PC-9 (cell line): ENCODE data around the gene FCMR. TPM values are rescaled to one million over a fixed set of nuclear protein-coding genes. Genes with fewer than 3 reads are reported as not detected.

ENCODE experiments used
- BruUV-seq: library from RNA; stranded (reverse); fragments of 400-500 nt; replicated peaks from 2 replicates; lab custom pipeline; 2021; lab: Mats Ljungman, UMichigan
- CTCF ChIA-PET: fragments of 300-600 bp; sonication (Branson Sonifier 250); formaldehyde crosslinking; loops from one replicate; lab custom pipeline; 2022; ENCODE audit warnings: antibody characterized with exemption; lab: Charles Lee
- POLR2A ChIA-PET: fragments of 300-600 bp; sonication (Branson Sonifier 250); formaldehyde crosslinking; loops from one replicate; lab custom pipeline; 2022; ENCODE audit warnings: antibody characterized with exemption; ENCODE audit not compliant: unreplicated experiment; lab: Charles Lee
- DNase-seq, 2 experiments: peaks; one replicate each; pipeline versions ENCODE4 v3.0.0 to v3.0.0-alpha.2; 2015 to 2022; ENCODE audit warnings: mixed read lengths in 1 of 2
- H2AFZ ChIP-seq: fragments of 200-600 bp; sonication (generic); 2 replicates; pipeline ENCODE4 v1.8.1; 2017; ENCODE audit warnings: antibody characterized with exemption
- H3F3A ChIP-seq: fragments of 200-600 bp; sonication (generic); 2 replicates; pipeline ENCODE4 v1.8.1; 2017; ENCODE audit warnings: antibody characterized with exemption, mild to moderate bottlenecking, low read depth; ENCODE audit not compliant: insufficient read depth
- H3K27ac ChIP-seq: fragments of 200-600 bp; sonication (generic); 2 replicates; pipeline ENCODE4 v1.6.1; 2016; ENCODE audit warnings: mixed run types
- H3K27me3 ChIP-seq: fragments of 200-600 bp; sonication (generic); 2 replicates; pipeline ENCODE4 v1.6.1; 2016; ENCODE audit warnings: low read depth, mixed run types; ENCODE audit not compliant: insufficient read depth
- H3K36me3 ChIP-seq: fragments of 200-600 bp; sonication (generic); 2 replicates; pipeline ENCODE4 v1.6.1; 2016; ENCODE audit warnings: low read depth, mixed run types
- H3K4me1 ChIP-seq: fragments of 200-600 bp; sonication (generic); replicated peaks from 2 replicates; pipeline ENCODE4 v1.6.1; 2016; ENCODE audit warnings: mixed run types; ENCODE audit not compliant: insufficient read depth
- H3K4me2 ChIP-seq: fragments of 200-600 bp; sonication (generic); 2 replicates; pipeline ENCODE4 v1.6.1; 2017; ENCODE audit warnings: mixed run types
- H3K4me3 ChIP-seq: fragments of 200-600 bp; sonication (generic); 2 replicates; pipeline ENCODE4 v1.6.1; 2016; ENCODE audit warnings: mixed run types
- H3K79me2 ChIP-seq: fragments of 200-600 bp; sonication (generic); 2 replicates; pipeline ENCODE4 v1.6.1; 2017; ENCODE audit warnings: low read depth, mixed run types
- H3K9me2 ChIP-seq: fragments of 200-600 bp; sonication (generic); 2 replicates; pipeline ENCODE4 v1.8.1; 2017; ENCODE audit warnings: mild to moderate bottlenecking; ENCODE audit not compliant: insufficient read depth
- H3K9me3 ChIP-seq: fragments of 200-600 bp; sonication (generic); 2 replicates; pipeline ENCODE4 v1.8.1; 2016; ENCODE audit warnings: low read depth; ENCODE audit not compliant: insufficient read depth
- H4K20me1 ChIP-seq: fragments of 200-600 bp; sonication (generic); 2 replicates; pipeline ENCODE4 v1.8.1; 2017; ENCODE audit not compliant: insufficient read depth
- CTCF ChIP-seq: fragments of 200-600 bp; sonication (generic); conservative IDR thresholded peaks from 2 replicates; pipeline ENCODE4 v1.6.1; 2017; ENCODE audit warnings: mixed run types, antibody characterized with exemption, mild to moderate bottlenecking, moderate library complexity
- EZH2 ChIP-seq: fragments of 200-600 bp; sonication (generic); IDR thresholded peaks from 2 replicates; pipeline ENCODE4 v1.8.0; 2017; ENCODE audit warnings: antibody characterized with exemption, low read depth
- intact Hi-C: fragments of 100-400 bp; cut with micrococcal nuclease; formaldehyde crosslinking; loops from one replicate; pipeline ENCODE4 v1.10.0; 2022; ENCODE audit not compliant: unreplicated experiment
- total RNA-seq: library from RNA; stranded (reverse); gene quantifications from 2 replicates; pipeline ENCODE4 v1.2.3, GENCODE V29; 2021

Gene FCMR
- total RNA-seq, 1 experiment from 2014 or later = 1.2 TPM

- H3K79me2 ChIP-seq = no peaks in the 10 kb centered on the region
- no TSS peak for BruUV-seq
- H3K4me1 ChIP-seq = no peaks in the 10 kb centered on the region
- H3K4me3 ChIP-seq = no peak overlapping the region
- H3K27ac ChIP-seq = no peak overlapping the region
- TF ChIP-seq CTCF (no peak), EZH2 (no peak)
- no peaks in the 10 kb centered on the region for H3K9me2 ChIP-seq
- no peak overlapping the region for H2AFZ ChIP-seq
- intact Hi-C loops = no loop called here
- no peaks in the 10 kb centered on the region for H3F3A ChIP-seq
- H3K36me3 ChIP-seq = no peaks in the 10 kb centered on the region
- H3K9me3 ChIP-seq = peaks cover 13% of the 10 kb centered on the region; the same call in 1 of the 2 replicates
- H4K20me1 ChIP-seq = no peaks in the 10 kb centered on the region
- no peaks in the 10 kb centered on the region for H3K27me3 ChIP-seq
- POLR2A ChIA-PET = no interaction called here
- H3K4me2 ChIP-seq = no peak overlapping the region
- no peak for DNase-seq
- CTCF ChIA-PET = no interaction called here
Measured at GRCh38 chr1:206883160-206883559, 38.6 kb downstream of the FCMR start.

- Histone ChIP-seq H2AFZ (no peak overlapping the region), H3K27ac (no peak overlapping the region), H3K27me3 (no peaks in the 10 kb centered on the region), H3K9me3 (peaks cover 19% of the 10 kb centered on the region; the same call in 1 of the 2 replicates), H3K4me3 (no peak overlapping the region), H3K79me2 (no peaks in the 10 kb centered on the region), H3F3A (no peaks in the 10 kb centered on the region), H3K4me2 (no peak overlapping the region), H3K9me2 (no peaks in the 10 kb centered on the region), H3K4me1 (no peaks in the 10 kb centered on the region), H3K36me3 (no peaks in the 10 kb centered on the region), H4K20me1 (no peaks in the 10 kb centered on the region)
- CTCF ChIA-PET = no interaction called here
- TF ChIP-seq CTCF (no peak), EZH2 (no peak)
- no peak for DNase-seq
- intact Hi-C loops = no loop called here
- POLR2A ChIA-PET = no interaction called here
- no TSS peak for BruUV-seq
Measured at GRCh38 chr1:206882555-206882954, 39.2 kb downstream of the FCMR start.

GRCh38 chr1:206880314-206880713 is 41.4 kb downstream of the FCMR start:
- ChIA-PET POLR2A (no interaction called here), CTCF (no interaction called here)
- H3K9me2 ChIP-seq = no peaks in the 10 kb centered on the region
- no peaks in the 10 kb centered on the region for H4K20me1 ChIP-seq
- no peak for DNase-seq
- no peak overlapping the region for H3K4me3 ChIP-seq
- no peak overlapping the region for H3K4me2 ChIP-seq
- peaks cover 27% of the 10 kb centered on the region; the same call in 1 of the 2 replicates for H3K9me3 ChIP-seq
- intact Hi-C loops = no loop called here
- no peaks in the 10 kb centered on the region for H3K4me1 ChIP-seq
- no peaks in the 10 kb centered on the region for H3K36me3 ChIP-seq
- H3K79me2 ChIP-seq = no peaks in the 10 kb centered on the region
- TF ChIP-seq EZH2 = no peak
- no peaks in the 10 kb centered on the region for H3K27me3 ChIP-seq
- no TSS peak for BruUV-seq
- H3K27ac ChIP-seq = no peak overlapping the region
- no peak overlapping the region for H2AFZ ChIP-seq
- H3F3A ChIP-seq = no peaks in the 10 kb centered on the region

DNA sequence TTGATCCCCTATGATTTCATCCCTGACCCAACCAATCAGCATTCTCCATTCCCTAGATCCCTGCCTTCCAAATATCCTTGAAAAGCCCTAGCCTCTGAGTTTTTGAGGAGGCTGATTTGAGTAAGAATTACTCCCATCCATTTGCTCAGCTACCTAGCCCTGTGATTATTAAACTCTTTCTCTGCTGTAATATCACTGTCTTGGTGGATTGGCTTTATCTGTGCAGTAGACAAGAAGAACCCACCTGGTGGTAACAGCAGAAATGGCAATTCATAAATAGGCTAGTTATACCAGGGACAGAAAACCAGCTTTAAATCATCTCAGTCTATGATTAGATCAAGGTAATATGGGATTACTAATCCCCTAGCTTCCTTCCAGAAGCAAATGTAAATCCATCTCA is 43.3 kb downstream of the FCMR start:
- no peaks in the 10 kb centered on the region for H4K20me1 ChIP-seq
- CTCF ChIA-PET = no interaction called here
- no peak overlapping the region for H3K4me3 ChIP-seq
- H3K4me2 ChIP-seq = no peak overlapping the region
- no peaks in the 10 kb centered on the region for H3F3A ChIP-seq
- BruUV-seq = no TSS peak
- peaks cover 28% of the 10 kb centered on the region; the same call in 1 of the 2 replicates for H3K9me3 ChIP-seq
- H3K27me3 ChIP-seq = no peaks in the 10 kb centered on the region
- no peaks in the 10 kb centered on the region for H3K9me2 ChIP-seq
- POLR2A ChIA-PET = no interaction called here
- no peak for TF ChIP-seq CTCF
- no peak for TF ChIP-seq EZH2
- no peaks in the 10 kb centered on the region for H3K4me1 ChIP-seq
- no peak overlapping the region for H2AFZ ChIP-seq
- no peak overlapping the region for H3K27ac ChIP-seq
- intact Hi-C loops = no loop called here
- DNase-seq = no peak
- H3K79me2 ChIP-seq = no peaks in the 10 kb centered on the region
- H3K36me3 ChIP-seq = no peaks in the 10 kb centered on the region
